Activated CD4-positive, alpha-beta T cell treated with anti-CD3 and anti-CD28 coated beads, Interleukin-2, amount 10 ng/mL, durations not matched to agents 24 days and 14 days (primary cell): Measurements from ENCODE around the gene MX2. TPM values are rescaled to one million over a fixed set of nuclear protein-coding genes. Genes with fewer than 3 reads are reported as not detected.

Experiments
- DNase-seq: peaks from one replicate; pipeline ENCODE4 v3.0.0; 2022
- H3K27ac Mint-ChIP-seq: one replicate; pipeline ENCODE4 v1.8.0; 2022; ENCODE audit warnings: mild to moderate bottlenecking, mixed read lengths
- H3K27me3 Mint-ChIP-seq: one replicate; pipeline ENCODE4 v1.8.0; 2022; ENCODE audit warnings: mixed read lengths
- H3K36me3 Mint-ChIP-seq: one replicate; pipeline ENCODE4 v1.8.0; 2022; ENCODE audit warnings: low read depth, mild to moderate bottlenecking, mixed read lengths
- H3K4me1 Mint-ChIP-seq: one replicate; pipeline ENCODE4 v1.8.0; 2021; ENCODE audit warnings: mixed read lengths
- H3K4me3 Mint-ChIP-seq: one replicate; pipeline ENCODE4 v1.8.0; 2022; ENCODE audit warnings: mild to moderate bottlenecking, moderate library complexity, mixed read lengths
- H3K9me3 Mint-ChIP-seq: one replicate; pipeline ENCODE4 v1.8.0; 2021; ENCODE audit warnings: mixed read lengths
- intact Hi-C: fragments of 100-400 bp; cut with micrococcal nuclease; formaldehyde crosslinking; loops from one replicate; pipeline ENCODE4 v1.15.1; 2023
- total RNA-seq: library from RNA; stranded (reverse); gene quantifications from 2 replicates; pipeline ENCODE4 v1.2.3, GENCODE V29; 2022

Gene MX2
- total RNA-seq, 1 donor from 2014 or later, result 8.6 TPM

DNA sequence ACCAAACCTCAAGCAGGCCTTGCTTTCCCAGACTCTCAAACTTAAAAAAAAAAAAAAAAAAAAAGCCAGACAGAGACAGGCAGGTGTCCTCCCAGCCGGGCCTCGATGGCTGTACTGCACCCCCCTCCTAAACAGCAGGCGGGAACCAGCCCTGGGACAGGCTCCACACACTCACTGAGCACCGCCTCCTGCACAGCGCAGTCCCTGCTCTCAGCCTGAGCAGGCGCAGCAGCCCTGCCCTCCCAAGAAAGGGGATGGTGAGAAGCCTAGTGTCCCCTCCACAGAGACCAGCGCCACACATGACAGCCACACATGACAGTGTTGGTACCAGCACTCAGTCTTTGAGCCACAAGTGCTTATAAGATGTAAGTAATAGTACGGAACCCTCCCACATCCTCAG, 11.9 kb downstream of the MX2 start:
- DNase-seq, result no peak
- H3K4me3 Mint-ChIP-seq, result no peak overlapping the region
- H3K36me3 Mint-ChIP-seq, result peaks cover 33% of the 10 kb centered on the region
- no peaks in the 10 kb centered on the region for H3K27me3 Mint-ChIP-seq
- peaks cover 44% of the 10 kb centered on the region for H3K4me1 Mint-ChIP-seq
- H3K9me3 Mint-ChIP-seq, result no peaks in the 10 kb centered on the region
- no peak overlapping the region for H3K27ac Mint-ChIP-seq
- intact Hi-C loops, result no loop called here

- Mint-ChIP-seq H3K36me3 (peaks cover 34% of the 10 kb centered on the region), H3K27me3 (no peaks in the 10 kb centered on the region), H3K27ac (no peak overlapping the region), H3K9me3 (no peaks in the 10 kb centered on the region), H3K4me3 (no peak overlapping the region), H3K4me1 (peaks cover 39% of the 10 kb centered on the region)
- intact Hi-C loops, result no loop called here
- DNase-seq, result no peak
Observed at GRCh38 chr21:41374177-41374712, 12.4 kb downstream of the MX2 start.

DNA sequence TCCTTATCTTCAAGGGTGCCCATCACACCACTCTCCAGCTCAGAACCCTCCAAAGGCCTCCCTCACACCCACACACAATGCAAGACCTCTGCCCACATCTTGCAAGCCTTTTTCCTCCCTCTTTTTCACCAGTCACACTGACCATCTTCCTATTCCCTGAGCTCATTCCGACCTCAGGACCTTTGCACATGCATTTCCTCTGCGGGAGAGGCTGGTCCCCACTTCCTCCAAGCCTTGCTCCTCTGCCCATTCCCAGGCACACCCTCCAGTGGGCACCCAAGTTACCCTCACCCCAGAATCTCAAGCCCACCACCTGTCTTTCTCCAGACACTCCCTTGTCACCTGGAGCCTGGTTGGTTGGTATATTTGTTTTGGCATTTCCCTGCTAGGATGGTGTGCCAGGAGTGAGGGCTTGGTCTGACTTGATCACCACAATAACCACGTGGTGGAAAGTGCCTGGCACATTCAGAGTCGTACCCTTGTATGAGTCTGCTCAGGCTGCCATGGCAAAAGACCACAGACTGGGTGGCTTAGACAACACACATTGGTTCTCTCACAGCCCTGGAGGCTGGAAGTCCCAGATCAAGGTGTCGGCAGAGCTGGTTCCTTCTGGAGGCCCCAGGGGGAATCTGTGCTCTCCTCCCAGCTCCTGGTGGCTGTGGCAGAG, 13.2 kb downstream of the MX2 start:
- Mint-ChIP-seq H3K9me3 (no peaks in the 10 kb centered on the region), H3K27me3 (no peaks in the 10 kb centered on the region), H3K4me3 (no peak overlapping the region), H3K4me1 (peaks cover 33% of the 10 kb centered on the region), H3K27ac (peak overlapping the region; percentile 85), H3K36me3 (peaks cover 36% of the 10 kb centered on the region)
- no peak for DNase-seq
- intact Hi-C loops, result no loop called here

DNA sequence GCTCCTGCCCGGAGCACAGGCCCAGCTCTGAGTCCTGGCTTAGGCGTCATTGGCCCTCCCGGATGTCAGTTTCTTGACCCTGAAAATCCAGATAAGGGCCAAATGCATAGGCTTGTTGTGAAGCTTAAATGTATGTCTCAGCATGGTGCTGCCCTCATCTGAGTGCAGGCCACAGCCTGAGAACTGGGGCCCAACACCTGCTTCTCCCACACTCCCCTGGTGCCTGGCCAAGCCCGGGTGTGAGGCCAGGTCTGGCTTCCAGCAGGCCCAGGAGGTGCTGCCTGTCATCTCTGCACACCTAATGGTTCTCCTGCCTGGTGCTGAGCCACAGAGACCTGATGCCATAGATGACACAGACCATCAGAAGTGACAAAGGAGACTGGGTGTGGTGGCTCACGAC, 14.0 kb downstream of the MX2 start:
- DNase-seq, result no peak
- Mint-ChIP-seq H3K27ac (no peak overlapping the region), H3K4me3 (no peak overlapping the region), H3K4me1 (peaks cover 24% of the 10 kb centered on the region), H3K27me3 (no peaks in the 10 kb centered on the region), H3K9me3 (no peaks in the 10 kb centered on the region), H3K36me3 (peaks cover 39% of the 10 kb centered on the region)
- intact Hi-C loops, result no loop called here

DNA sequence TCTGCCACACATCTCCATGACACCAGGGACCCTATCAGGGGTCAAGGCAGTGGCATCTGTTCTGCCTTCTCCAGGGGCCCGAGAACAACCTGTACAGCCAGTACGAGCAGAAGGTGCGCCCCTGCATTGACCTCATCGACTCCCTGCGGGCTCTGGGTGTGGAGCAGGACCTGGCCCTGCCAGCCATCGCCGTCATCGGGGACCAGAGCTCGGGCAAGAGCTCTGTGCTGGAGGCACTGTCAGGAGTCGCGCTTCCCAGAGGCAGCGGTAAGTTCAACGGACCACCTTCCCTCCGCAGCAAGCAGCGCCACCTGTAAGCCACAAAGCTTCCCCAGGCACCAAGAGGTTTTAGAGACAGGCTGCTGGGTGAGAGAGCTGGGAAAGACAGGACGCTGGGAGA, 15.9 kb downstream of the MX2 start:
- Mint-ChIP-seq H3K27me3 (no peaks in the 10 kb centered on the region), H3K4me1 (peaks cover 11% of the 10 kb centered on the region), H3K36me3 (peaks cover 51% of the 10 kb centered on the region), H3K9me3 (no peaks in the 10 kb centered on the region), H3K27ac (no peak overlapping the region), H3K4me3 (no peak overlapping the region)
- intact Hi-C loops, result no loop called here
- no peak for DNase-seq

GRCh38 chr21:41378849-41379248, 17.0 kb downstream of the MX2 start:
- no peak overlapping the region for H3K27ac Mint-ChIP-seq
- DNase-seq, result no peak
- H3K9me3 Mint-ChIP-seq, result no peaks in the 10 kb centered on the region
- H3K27me3 Mint-ChIP-seq, result no peaks in the 10 kb centered on the region
- H3K4me1 Mint-ChIP-seq, result peaks cover 7% of the 10 kb centered on the region
- intact Hi-C loops, result no loop called here
- H3K36me3 Mint-ChIP-seq, result peaks cover 57% of the 10 kb centered on the region
- no peak overlapping the region for H3K4me3 Mint-ChIP-seq

DNA sequence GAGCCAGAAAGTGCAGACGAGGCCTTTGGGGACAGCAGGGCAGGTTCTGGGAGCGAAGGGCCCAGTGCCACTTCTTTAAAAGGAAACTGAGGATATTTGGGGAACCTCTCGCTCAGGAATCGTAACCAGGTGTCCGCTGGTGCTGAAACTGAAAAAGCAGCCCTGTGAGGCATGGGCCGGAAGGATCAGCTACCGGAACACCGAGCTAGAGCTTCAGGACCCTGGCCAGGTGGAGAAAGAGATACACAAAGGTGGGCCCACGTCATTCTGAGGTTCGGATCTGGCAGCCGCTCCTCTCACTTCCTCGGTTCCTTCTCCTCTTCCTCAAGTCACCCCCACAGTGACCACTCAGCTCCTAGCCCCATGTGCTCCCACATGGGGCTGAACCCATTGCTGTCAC, 18.1 kb downstream of the MX2 start:
- Mint-ChIP-seq H3K4me3 (no peak overlapping the region), H3K27ac (no peak overlapping the region), H3K4me1 (peaks cover 2% of the 10 kb centered on the region), H3K9me3 (no peaks in the 10 kb centered on the region), H3K36me3 (peaks cover 61% of the 10 kb centered on the region), H3K27me3 (no peaks in the 10 kb centered on the region)
- no peak for DNase-seq
- intact Hi-C loops, result no loop called here

GRCh38 chr21:41381731-41382130, 19.9 kb downstream of the MX2 start:
- H3K4me1 Mint-ChIP-seq, result no peaks in the 10 kb centered on the region
- H3K9me3 Mint-ChIP-seq, result no peaks in the 10 kb centered on the region
- DNase-seq, result no peak
- peaks cover 64% of the 10 kb centered on the region for H3K36me3 Mint-ChIP-seq
- H3K27me3 Mint-ChIP-seq, result no peaks in the 10 kb centered on the region
- H3K4me3 Mint-ChIP-seq, result no peak overlapping the region
- no peak overlapping the region for H3K27ac Mint-ChIP-seq
- intact Hi-C loops, result no loop called here

GRCh38 chr21:41387042-41387819, 25.4 kb downstream of the MX2 start:
- Mint-ChIP-seq H3K27ac (no peak overlapping the region), H3K4me3 (no peak overlapping the region), H3K27me3 (no peaks in the 10 kb centered on the region), H3K36me3 (peaks cover 62% of the 10 kb centered on the region), H3K9me3 (no peaks in the 10 kb centered on the region), H3K4me1 (no peaks in the 10 kb centered on the region)
- DNase-seq, result no peak
- intact Hi-C loops, result no loop called here

GRCh38 chr21:41387824-41388223, 26.0 kb downstream of the MX2 start:
- Mint-ChIP-seq H3K4me3 (no peak overlapping the region), H3K36me3 (peaks cover 58% of the 10 kb centered on the region), H3K27ac (no peak overlapping the region), H3K27me3 (no peaks in the 10 kb centered on the region), H3K9me3 (no peaks in the 10 kb centered on the region), H3K4me1 (no peaks in the 10 kb centered on the region)
- intact Hi-C loops, result no loop called here
- DNase-seq, result no peak

GRCh38 chr21:41388259-41388658, 26.4 kb downstream of the MX2 start:
- Mint-ChIP-seq H3K36me3 (peaks cover 59% of the 10 kb centered on the region), H3K27ac (no peak overlapping the region)
- intact Hi-C loops, result no loop called here

GRCh38 chr21:41390043-41390639, 28.3 kb downstream of the MX2 start:
- no peaks in the 10 kb centered on the region for H3K9me3 Mint-ChIP-seq
- intact Hi-C loops, result no loop called here
- DNase-seq, result no peak
- H3K27ac Mint-ChIP-seq, result no peak overlapping the region
- no peak overlapping the region for H3K4me3 Mint-ChIP-seq
- H3K4me1 Mint-ChIP-seq, result no peaks in the 10 kb centered on the region
- no peaks in the 10 kb centered on the region for H3K27me3 Mint-ChIP-seq
- H3K36me3 Mint-ChIP-seq, result peaks cover 63% of the 10 kb centered on the region

More at GRCh38 chr21:41388259-41388658, 26.4 kb downstream of the MX2 start:
- Mint-ChIP-seq H3K9me3 (no peaks in the 10 kb centered on the region), H3K4me3 (no peak overlapping the region), H3K27me3 (no peaks in the 10 kb centered on the region), H3K4me1 (no peaks in the 10 kb centered on the region)
- no peak for DNase-seq

DNA sequence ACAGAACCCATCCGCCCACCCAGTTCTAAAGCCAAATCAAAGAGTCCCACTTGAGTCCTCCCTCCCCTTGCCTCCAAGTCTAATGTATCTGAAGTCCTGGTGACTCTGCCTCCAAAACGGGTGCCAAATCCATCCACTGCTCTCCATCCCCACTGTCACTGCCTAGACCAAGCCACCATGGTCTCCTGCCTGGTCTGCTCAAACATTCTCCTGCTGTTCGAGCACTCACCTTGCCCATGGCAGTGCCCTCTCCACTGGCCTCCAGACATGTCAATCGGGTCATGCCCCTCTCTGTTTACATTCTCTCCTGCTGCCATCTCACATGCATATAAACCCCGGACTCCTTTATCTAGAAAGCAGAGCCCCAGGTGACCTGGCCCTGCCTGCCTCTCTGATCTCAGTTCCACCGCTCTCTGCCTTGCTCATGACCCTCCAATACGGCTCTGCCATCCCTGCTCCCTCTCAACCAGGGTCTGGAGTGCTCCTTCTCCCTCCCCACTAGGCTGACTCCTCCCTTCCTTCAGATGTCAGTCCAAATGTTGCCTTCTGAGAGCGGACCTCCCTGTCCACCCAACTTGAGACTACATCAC, 32.1 kb downstream of the MX2 start:
- peaks cover 60% of the 10 kb centered on the region for H3K36me3 Mint-ChIP-seq
- H3K4me1 Mint-ChIP-seq, result no peaks in the 10 kb centered on the region
- intact Hi-C loops, result no loop called here
- H3K4me3 Mint-ChIP-seq, result no peak overlapping the region
- no peak for DNase-seq
- H3K27me3 Mint-ChIP-seq, result no peaks in the 10 kb centered on the region
- H3K9me3 Mint-ChIP-seq, result no peaks in the 10 kb centered on the region
- H3K27ac Mint-ChIP-seq, result no peak overlapping the region

- Mint-ChIP-seq H3K4me1 (no peaks in the 10 kb centered on the region), H3K4me3 (no peak overlapping the region), H3K27me3 (no peaks in the 10 kb centered on the region), H3K36me3 (peaks cover 72% of the 10 kb centered on the region), H3K27ac (no peak overlapping the region), H3K9me3 (no peaks in the 10 kb centered on the region)
- intact Hi-C loops, result no loop called here
- no peak for DNase-seq
Observed at GRCh38 chr21:41396558-41397075, 34.8 kb downstream of the MX2 start.
